Fibroblast of lung (primary cell): ENCODE results near the gene ZNF548. TPM values are rescaled to one million over a fixed set of nuclear protein-coding genes. Genes with fewer than 3 reads are reported as not detected.

Experiments used
- DNase-seq, 2 donors: peaks; one replicate each; pipeline versions ENCODE4 v3.0.0 to v3.0.0-alpha.2; 2010; ENCODE audit warnings: low read depth in 2 of 2
- H2AFZ ChIP-seq: 2 replicates; pipeline ENCODE4 v1.5.1; 2012; ENCODE audit warnings: low read length, control low read depth, inconsistent platforms
- H3K27ac ChIP-seq: 2 replicates; pipeline ENCODE4 v1.5.1; 2011; ENCODE audit warnings: low read length, control low read depth; ENCODE audit not compliant: insufficient read depth
- H3K27me3 ChIP-seq: 2 replicates; pipeline ENCODE4 v1.5.1; 2011; ENCODE audit warnings: mild to moderate bottlenecking, low read length; ENCODE audit not compliant: control insufficient read depth, insufficient read depth
- H3K36me3 ChIP-seq: 2 replicates; pipeline ENCODE4 v1.5.1; 2011; ENCODE audit warnings: low read length; ENCODE audit not compliant: control insufficient read depth, insufficient read depth
- H3K4me1 ChIP-seq: 2 replicates; pipeline ENCODE4 v1.5.1; 2011; ENCODE audit warnings: low read length; ENCODE audit not compliant: control insufficient read depth, insufficient read depth; ENCODE audit errors: extremely low read depth
- H3K4me2 ChIP-seq: 2 replicates; pipeline ENCODE4 v1.5.1; 2011; ENCODE audit warnings: low read length, control low read depth; ENCODE audit not compliant: insufficient read depth; ENCODE audit errors: extremely low read depth
- H3K4me3 ChIP-seq, 4 experiments: fragments of 200-600 bp in 1 of 4; sonication (generic) in 1 of 4; replicated peaks in 1 of 4; 2 replicates each; pipeline ENCODE4 v1.5.1; 2011 to 2016; ENCODE audit warnings: low read length in 4 of 4, low read depth in 3 of 4, mild to moderate bottlenecking in 3 of 4, control low read depth in 2 of 4, inconsistent platforms in 1 of 4, mixed read lengths in 1 of 4; ENCODE audit not compliant: insufficient read depth in 1 of 4; ENCODE audit errors: control extremely low read depth in 1 of 4
- H3K79me2 ChIP-seq: 2 replicates; pipeline ENCODE4 v1.5.1; 2012; ENCODE audit warnings: mild to moderate bottlenecking, low read length, inconsistent platforms; ENCODE audit not compliant: control insufficient read depth, insufficient read depth
- H3K9ac ChIP-seq: 2 replicates; pipeline ENCODE4 v1.5.1; 2011; ENCODE audit warnings: mild to moderate bottlenecking, low read length, control low read depth; ENCODE audit not compliant: insufficient read depth
- H3K9me3 ChIP-seq: 2 replicates; pipeline ENCODE4 v1.5.1; 2012; ENCODE audit warnings: low read depth, low read length; ENCODE audit not compliant: control insufficient read depth, insufficient read depth
- H4K20me1 ChIP-seq: 2 replicates; pipeline ENCODE4 v1.5.1; 2011; ENCODE audit warnings: low read length; ENCODE audit not compliant: control insufficient read depth, insufficient read depth; ENCODE audit errors: extremely low read depth
- EZH2 ChIP-seq: IDR thresholded peaks from 2 replicates; pipeline ENCODE4 v1.5.1; 2012; ENCODE audit warnings: low read length, control low read depth, mild to moderate bottlenecking; ENCODE audit errors: missing control alignments
- polyA plus RNA-seq, 2 donors: library from polyadenylated mRNA; depleted of rRNA in 1 of 2; stranded (reverse) in 1 of 2; unstranded in 1 of 2; fragments of >200 nt; gene quantifications; 2 replicates each; pipeline ENCODE4 v1.2.1, GENCODE V29; 2011 to 2012; ENCODE audit warnings: missing spikeins in 1 of 2
- total RNA-seq: library from RNA; depleted of rRNA; stranded (reverse); fragments of >200 nt; gene quantifications from 2 replicates; pipeline ENCODE4 v1.2.1, GENCODE V29; 2014
- TF ChIP-seq, protein P1 (sequence below), 2 donors: IDR thresholded peaks in 1 of 2; conservative IDR thresholded peaks in 1 of 2; 1 replicate in 1 of 2; 2 replicates in 1 of 2; pipeline ENCODE4 v1.5.1; 2011 to 2012; ENCODE audit warnings: low read length in 2 of 2, control low read depth in 1 of 2, inconsistent platforms in 1 of 2, low read depth in 1 of 2, mild to moderate bottlenecking in 1 of 2

Gene ZNF548
- total and polyA plus RNA-seq, 2 donors (not counting 1 experiment from before 2014, with no cell fraction given) = 12.0 to 21.1 TPM

DNA sequence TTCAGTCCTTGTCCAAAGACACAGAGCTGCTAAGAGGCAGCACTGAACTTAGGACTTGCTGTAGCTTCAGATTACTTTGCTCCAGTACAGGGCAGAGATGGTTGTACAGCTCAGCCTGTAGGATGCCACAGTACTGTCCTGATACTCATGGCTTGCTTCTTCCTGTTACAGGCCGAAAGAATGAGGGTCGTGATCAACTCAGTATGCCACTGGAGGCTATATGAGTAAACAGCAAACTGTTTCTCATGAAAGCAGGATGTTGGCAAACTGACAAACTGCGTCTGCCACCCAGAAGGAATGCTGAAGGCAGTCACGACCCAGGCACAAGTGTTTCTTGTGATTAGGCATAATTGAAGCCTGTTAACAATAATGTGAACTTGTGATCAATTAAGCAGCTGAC, 48.3 kb downstream of the ZNF548 start:
- Histone ChIP-seq H3K79me2 (peaks cover 33% of the 10 kb centered on the region), H4K20me1 (no peaks in the 10 kb centered on the region), H3K9me3 (no peaks in the 10 kb centered on the region), H3K4me2 (no peak overlapping the region), H3K27me3 (no peaks in the 10 kb centered on the region), H3K36me3 (no peaks in the 10 kb centered on the region), H3K4me3 (no peak overlapping the region), H3K4me1 (peaks cover 5% of the 10 kb centered on the region), H3K9ac (no peak overlapping the region), H3K27ac (no peak overlapping the region), H2AFZ (no peak overlapping the region)
- DNase-seq = no peak
- no peak for TF ChIP-seq EZH2
- TF ChIP-seq, protein P1, sequence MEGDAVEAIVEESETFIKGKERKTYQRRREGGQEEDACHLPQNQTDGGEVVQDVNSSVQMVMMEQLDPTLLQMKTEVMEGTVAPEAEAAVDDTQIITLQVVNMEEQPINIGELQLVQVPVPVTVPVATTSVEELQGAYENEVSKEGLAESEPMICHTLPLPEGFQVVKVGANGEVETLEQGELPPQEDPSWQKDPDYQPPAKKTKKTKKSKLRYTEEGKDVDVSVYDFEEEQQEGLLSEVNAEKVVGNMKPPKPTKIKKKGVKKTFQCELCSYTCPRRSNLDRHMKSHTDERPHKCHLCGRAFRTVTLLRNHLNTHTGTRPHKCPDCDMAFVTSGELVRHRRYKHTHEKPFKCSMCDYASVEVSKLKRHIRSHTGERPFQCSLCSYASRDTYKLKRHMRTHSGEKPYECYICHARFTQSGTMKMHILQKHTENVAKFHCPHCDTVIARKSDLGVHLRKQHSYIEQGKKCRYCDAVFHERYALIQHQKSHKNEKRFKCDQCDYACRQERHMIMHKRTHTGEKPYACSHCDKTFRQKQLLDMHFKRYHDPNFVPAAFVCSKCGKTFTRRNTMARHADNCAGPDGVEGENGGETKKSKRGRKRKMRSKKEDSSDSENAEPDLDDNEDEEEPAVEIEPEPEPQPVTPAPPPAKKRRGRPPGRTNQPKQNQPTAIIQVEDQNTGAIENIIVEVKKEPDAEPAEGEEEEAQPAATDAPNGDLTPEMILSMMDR (conservative IDR thresholded peaks at IDR 0.05 in 1 of 2, IDR thresholded peaks at IDR 0.05 in 1 of 2; ENCODE audit: low read depth in 1 of 2, low read length in 2 of 2) = no peak

DNA sequence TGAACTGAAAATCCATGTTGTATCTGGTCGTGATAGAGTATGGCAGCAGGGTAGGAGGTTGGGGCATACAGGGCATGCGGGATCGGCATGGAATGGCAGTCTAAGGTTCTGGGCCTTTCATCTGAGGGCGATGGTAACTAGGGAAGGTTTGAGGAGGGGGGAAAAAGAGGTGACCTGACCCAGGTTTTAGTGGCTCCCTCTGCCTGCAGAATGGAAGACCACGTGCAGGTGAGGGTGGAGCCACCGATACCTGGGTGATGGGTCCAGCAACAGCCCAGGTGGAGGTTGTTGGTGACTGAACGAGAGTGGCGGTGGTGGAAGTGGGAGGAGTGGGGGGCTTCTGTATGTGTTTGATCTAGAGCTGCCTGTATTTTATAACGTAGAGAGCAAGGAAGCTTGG, 49.3 kb downstream of the ZNF548 start:
- no peak overlapping the region for H3K4me2 ChIP-seq
- H4K20me1 ChIP-seq = no peaks in the 10 kb centered on the region
- peaks cover 5% of the 10 kb centered on the region for H3K4me1 ChIP-seq
- no peak overlapping the region for H3K4me3 ChIP-seq
- H3K9ac ChIP-seq = no peak overlapping the region
- no peaks in the 10 kb centered on the region for H3K27me3 ChIP-seq
- H3K9me3 ChIP-seq = no peaks in the 10 kb centered on the region
- no peaks in the 10 kb centered on the region for H3K36me3 ChIP-seq
- TF ChIP-seq, protein P1 (conservative IDR thresholded peaks at IDR 0.05 in 1 of 2, IDR thresholded peaks at IDR 0.05 in 1 of 2; ENCODE audit: low read depth in 1 of 2, low read length in 2 of 2) = no peak
- TF ChIP-seq EZH2 = no peak
- no peak overlapping the region for H3K27ac ChIP-seq
- no peak overlapping the region for H2AFZ ChIP-seq
- no peak for DNase-seq
- H3K79me2 ChIP-seq = peaks cover 33% of the 10 kb centered on the region

DNA sequence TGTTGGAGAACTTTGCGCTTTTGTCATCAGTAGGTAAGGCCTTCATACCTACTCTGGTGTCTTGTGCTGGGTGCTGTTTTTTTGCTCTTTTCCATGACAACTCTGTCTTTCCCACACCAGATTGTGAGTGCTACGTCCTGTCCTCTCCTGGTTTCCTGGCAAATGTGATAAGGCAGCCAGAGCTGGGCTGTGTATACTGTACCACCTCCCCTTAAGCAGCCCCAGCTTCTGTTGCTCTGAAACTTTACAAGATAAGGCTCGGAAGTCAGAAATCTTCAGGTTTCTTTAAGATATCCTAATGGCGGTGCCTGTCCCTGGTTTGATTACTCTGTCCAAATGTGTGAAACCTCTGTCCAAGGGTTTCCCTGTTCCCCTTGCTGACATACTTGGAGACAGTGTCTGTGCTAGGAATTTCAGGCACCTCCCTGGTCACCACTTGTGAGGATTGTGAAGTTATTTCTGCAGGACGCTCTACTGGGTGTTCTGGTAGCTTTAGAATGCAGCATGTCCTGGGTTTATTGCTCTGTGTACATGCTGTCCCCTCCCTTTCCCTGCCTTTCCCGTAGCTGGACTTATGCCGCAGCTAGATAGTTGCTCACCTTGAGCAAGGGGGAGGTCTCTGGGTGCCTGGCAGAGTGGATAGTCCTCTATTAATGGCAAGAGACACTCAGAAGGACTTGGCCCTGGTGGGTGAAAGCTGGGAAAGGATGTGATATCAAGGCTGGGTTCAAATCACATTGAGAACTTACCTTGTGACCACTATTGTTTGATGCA, 52.5 kb downstream of the ZNF548 start:
- no peaks in the 10 kb centered on the region for H3K4me1 ChIP-seq
- DNase-seq = no peak
- H3K27me3 ChIP-seq = no peaks in the 10 kb centered on the region
- no peak overlapping the region for H3K27ac ChIP-seq
- H2AFZ ChIP-seq = no peak overlapping the region
- H3K79me2 ChIP-seq = peaks cover 18% of the 10 kb centered on the region
- no peak overlapping the region for H3K4me3 ChIP-seq
- H3K36me3 ChIP-seq = no peaks in the 10 kb centered on the region
- H4K20me1 ChIP-seq = no peaks in the 10 kb centered on the region
- no peak overlapping the region for H3K4me2 ChIP-seq
- H3K9ac ChIP-seq = no peak overlapping the region
- TF ChIP-seq, protein P1 (conservative IDR thresholded peaks at IDR 0.05 in 1 of 2, IDR thresholded peaks at IDR 0.05 in 1 of 2; ENCODE audit: low read depth in 1 of 2, low read length in 2 of 2) = no peak
- no peak for TF ChIP-seq EZH2
- no peaks in the 10 kb centered on the region for H3K9me3 ChIP-seq
